Measurements from ENCODE around the gene ZNF189.

Gene ZNF189

GRCh38 chr9:101366038-101366756 is 32.5 kb upstream of the ZNF189 start:
- TF ChIP-seq, protein P1, sequence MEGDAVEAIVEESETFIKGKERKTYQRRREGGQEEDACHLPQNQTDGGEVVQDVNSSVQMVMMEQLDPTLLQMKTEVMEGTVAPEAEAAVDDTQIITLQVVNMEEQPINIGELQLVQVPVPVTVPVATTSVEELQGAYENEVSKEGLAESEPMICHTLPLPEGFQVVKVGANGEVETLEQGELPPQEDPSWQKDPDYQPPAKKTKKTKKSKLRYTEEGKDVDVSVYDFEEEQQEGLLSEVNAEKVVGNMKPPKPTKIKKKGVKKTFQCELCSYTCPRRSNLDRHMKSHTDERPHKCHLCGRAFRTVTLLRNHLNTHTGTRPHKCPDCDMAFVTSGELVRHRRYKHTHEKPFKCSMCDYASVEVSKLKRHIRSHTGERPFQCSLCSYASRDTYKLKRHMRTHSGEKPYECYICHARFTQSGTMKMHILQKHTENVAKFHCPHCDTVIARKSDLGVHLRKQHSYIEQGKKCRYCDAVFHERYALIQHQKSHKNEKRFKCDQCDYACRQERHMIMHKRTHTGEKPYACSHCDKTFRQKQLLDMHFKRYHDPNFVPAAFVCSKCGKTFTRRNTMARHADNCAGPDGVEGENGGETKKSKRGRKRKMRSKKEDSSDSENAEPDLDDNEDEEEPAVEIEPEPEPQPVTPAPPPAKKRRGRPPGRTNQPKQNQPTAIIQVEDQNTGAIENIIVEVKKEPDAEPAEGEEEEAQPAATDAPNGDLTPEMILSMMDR (conservative IDR thresholded peaks at IDR 0.05; ENCODE audit: low read depth), result no peak

GRCh38 chr9:101367323-101367722 is 31.3 kb upstream of the ZNF189 start:
- ChIA-PET POLR2A (ENCODE audit: low non-redundant PET) (no interaction called here), CTCF (interaction anchor here (0.6 kb wide), 1 partner anchor 121 kb away, joined by 7 read pairs; no protein-coding TSS in a partner anchor)
- no peak for DNase-seq (ENCODE audit: low spot score)
- H3K27ac ChIP-seq, result no peak overlapping the region
- TF ChIP-seq, protein P1 (conservative IDR thresholded peaks at IDR 0.05; ENCODE audit: low read depth), result no peak

More at GRCh38 chr9:101366038-101366756, 32.5 kb upstream of the ZNF189 start:
- DNase-seq (ENCODE audit: low spot score), result no peak
- POLR2A ChIA-PET (ENCODE audit: low non-redundant PET), result no interaction called here
- H3K27ac ChIP-seq, result no peak overlapping the region
- CTCF ChIA-PET, result no interaction called here

GRCh38 chr9:101369286-101369685 is 29.4 kb upstream of the ZNF189 start:
- no peak for DNase-seq (ENCODE audit: low spot score)
- no peak overlapping the region for H3K27ac ChIP-seq
- TF ChIP-seq, protein P1 (conservative IDR thresholded peaks at IDR 0.05; ENCODE audit: low read depth), result no peak
- POLR2A ChIA-PET (ENCODE audit: low non-redundant PET), result no interaction called here
- CTCF ChIA-PET, result interaction anchor here (0.7 to 0.9 kb wide), 2 partner anchors 99 to 275 kb away, joined by 3 to 5 read pairs; no protein-coding TSS in a partner anchor

GRCh38 chr9:101369884-101370531 is 28.6 kb upstream of the ZNF189 start:
- TF ChIP-seq, protein P1 (conservative IDR thresholded peaks at IDR 0.05; ENCODE audit: low read depth), result no peak
- ChIA-PET POLR2A (ENCODE audit: low non-redundant PET) (no interaction called here), CTCF (interaction anchor here (0.7 to 1.1 kb wide), 3 partner anchors 58 to 276 kb away, joined by 3 to 7 read pairs (median 5); no protein-coding TSS in a partner anchor)
- no peak overlapping the region for H3K27ac ChIP-seq
- no peak for DNase-seq (ENCODE audit: low spot score)

DNA sequence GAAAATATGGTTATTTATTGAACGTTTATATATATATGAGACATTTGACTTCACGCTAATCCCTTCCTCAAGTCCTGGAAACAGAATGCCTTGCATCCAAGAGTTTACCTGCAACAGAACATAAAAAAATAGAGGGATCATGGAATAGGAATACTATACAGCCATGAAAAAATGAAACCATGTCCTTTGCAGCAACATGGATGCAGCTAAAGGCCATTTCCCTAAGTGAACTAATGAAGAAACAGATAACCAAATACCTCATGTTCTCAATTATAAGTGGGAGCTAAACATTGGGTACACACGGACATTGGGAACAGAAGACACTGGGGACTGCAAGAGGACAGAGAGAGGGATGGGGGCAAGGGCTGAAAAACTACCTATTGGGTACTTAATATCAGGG is 26.8 kb upstream of the ZNF189 start:
- DNase-seq (ENCODE audit: low spot score), result no peak
- no peak overlapping the region for H3K27ac ChIP-seq
- TF ChIP-seq, protein P1 (conservative IDR thresholded peaks at IDR 0.05; ENCODE audit: low read depth), result no peak
- CTCF ChIA-PET, result interaction anchor here (0.8 kb wide), 1 partner anchor 78 kb away, joined by 4 read pairs; no protein-coding TSS in a partner anchor
- POLR2A ChIA-PET (ENCODE audit: low non-redundant PET), result no interaction called here

DNA sequence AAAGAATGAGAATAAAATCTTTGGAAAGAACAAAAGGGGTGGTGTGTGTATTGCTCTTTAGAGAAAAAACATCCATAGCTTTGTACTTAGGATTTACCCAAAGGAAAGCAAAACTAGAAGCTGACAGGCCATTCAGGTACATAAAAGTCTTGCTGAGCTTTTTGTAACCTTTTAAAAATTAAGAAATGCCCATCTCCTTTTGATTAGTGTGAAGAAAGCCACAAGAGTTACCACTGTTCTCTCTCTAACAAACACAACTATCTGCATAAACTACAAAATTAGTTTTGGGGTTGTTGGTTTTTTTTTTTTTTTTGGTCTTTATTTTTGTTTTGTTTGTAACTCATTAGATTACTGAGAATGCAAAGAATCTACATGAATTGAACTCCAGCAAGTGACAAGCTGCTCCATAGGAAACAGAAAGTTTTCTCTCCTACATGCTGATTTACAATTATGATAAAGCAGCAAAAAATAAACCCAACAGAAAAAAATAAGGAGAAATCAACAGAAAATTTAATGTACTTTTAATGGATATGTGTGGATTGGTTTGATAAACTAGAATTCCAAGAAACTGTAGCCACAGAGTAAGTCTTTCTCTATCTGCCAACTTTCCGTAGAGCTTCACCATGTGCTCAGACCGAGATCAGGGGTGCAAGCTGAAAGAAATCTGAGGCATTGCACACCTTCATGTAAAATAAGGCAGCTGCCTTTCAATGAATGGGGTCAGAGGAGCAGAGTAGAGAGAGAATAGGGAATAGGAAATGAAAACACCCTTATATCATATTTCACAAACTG is 26.1 kb upstream of the ZNF189 start:
- ChIA-PET CTCF (interaction anchor here (0.6 to 0.8 kb wide), 4 partner anchors 42 to 253 kb away, joined by 3 to 9 read pairs (median 4); no protein-coding TSS in a partner anchor), POLR2A (ENCODE audit: low non-redundant PET) (no interaction called here)
- no peak overlapping the region for H3K27ac ChIP-seq
- TF ChIP-seq, protein P1 (conservative IDR thresholded peaks at IDR 0.05; ENCODE audit: low read depth), result no peak
- DNase-seq (ENCODE audit: low spot score), result no peak

Measured in RWPE1 (cell line).